Endodermal cell (in vitro differentiated cells): Measurements from ENCODE around the gene CMTM6. TPM values are rescaled to one million over a fixed set of nuclear protein-coding genes. Genes with fewer than 3 reads are reported as not detected.
"Not testable (repeated sequence)": the region's sequence is repeated elsewhere in the genome, so short reads cannot be mapped to it uniquely, and the experiment has no call there.

Experiments
- DNase-seq: peaks from one replicate; pipeline ENCODE4 v3.0.0-alpha.2; 2017
- H3K27ac ChIP-seq: 2 replicates; pipeline ENCODE4 v1.5.1; 2013; ENCODE audit warnings: mild to moderate bottlenecking, low read depth, low read length, moderate library complexity
- H3K27me3 ChIP-seq: 2 replicates; pipeline ENCODE4 v1.6.1; 2013; ENCODE audit warnings: mild to moderate bottlenecking, low read length, moderate library complexity; ENCODE audit not compliant: insufficient read depth, control insufficient read depth, poor library complexity, severe bottlenecking
- H3K36me3 ChIP-seq: 2 replicates; pipeline ENCODE4 v1.7.0; 2013; ENCODE audit warnings: mild to moderate bottlenecking, low read length, moderate library complexity; ENCODE audit not compliant: control insufficient read depth, insufficient read depth
- H3K4me1 ChIP-seq: one replicate; pipeline ENCODE4 v1.7.0; 2013; ENCODE audit warnings: low read length; ENCODE audit not compliant: control insufficient read depth, insufficient read depth
- H3K4me3 ChIP-seq: 2 replicates; pipeline ENCODE4 v1.5.1; 2013; ENCODE audit warnings: mild to moderate bottlenecking, low read length, moderate library complexity
- H3K9ac ChIP-seq: 2 replicates; pipeline ENCODE4 v1.6.1; 2013; ENCODE audit warnings: mild to moderate bottlenecking, low read length, moderate library complexity; ENCODE audit not compliant: poor library complexity, severe bottlenecking; ENCODE audit errors: extremely low read depth
- H3K9me3 ChIP-seq: 2 replicates; pipeline ENCODE4 v1.6.1; 2013; ENCODE audit warnings: mild to moderate bottlenecking, low read length, moderate library complexity; ENCODE audit not compliant: control insufficient read depth
- H3K27ac Mint-ChIP-seq: 2 replicates; pipeline ENCODE4 v1.8.0; 2020; ENCODE audit warnings: mixed read lengths
- H3K27me3 Mint-ChIP-seq: 2 replicates; pipeline ENCODE4 v1.8.0; 2021; ENCODE audit warnings: mild to moderate bottlenecking, mixed read lengths; ENCODE audit not compliant: insufficient read depth
- H3K36me3 Mint-ChIP-seq: 2 replicates; pipeline ENCODE4 v1.8.0; 2020; ENCODE audit warnings: low read depth, mixed read lengths
- H3K4me1 Mint-ChIP-seq: 2 replicates; pipeline ENCODE4 v1.8.0; 2020; ENCODE audit warnings: mixed read lengths
- H3K4me3 Mint-ChIP-seq: 2 replicates; pipeline ENCODE4 v1.8.0; 2020; ENCODE audit warnings: mild to moderate bottlenecking, moderate library complexity, mixed read lengths
- H3K9me3 Mint-ChIP-seq: 2 replicates; pipeline ENCODE4 v1.8.0; 2020; ENCODE audit warnings: mild to moderate bottlenecking, mixed read lengths
- WGBS, 2 experiments: methylation state at CpG; one replicate each; pipeline versions ENCODE4 v1.1.5 to v1.1.7; 2013; ENCODE audit warnings: missing lambda C conversion rate in 2 of 2, mixed read lengths in 1 of 2; ENCODE audit not compliant: insufficient coverage in 1 of 2, insufficient read length in 1 of 2; 5-methylcytosine and 5-hydroxymethylcytosine counted together
- total RNA-seq, 2 donors: library from RNA; stranded (reverse); fragmentation: NEBNext Ultra II Directional in 1 of 2; extraction: Animal tissue kit (Norgen Biotek cat#: 25700) in 1 of 2; gene quantifications; 2 replicates in 1 of 2; 3 replicates in 1 of 2; pipeline ENCODE4 v1.2.1, GENCODE V29; 2021
- TF ChIP-seq, protein P1 (sequence below): fragments of 200-600 bp; sonication (generic); conservative IDR thresholded peaks from 2 replicates; pipeline ENCODE4 v1.5.0; 2021; ENCODE audit warnings: antibody characterized with exemption, mild to moderate bottlenecking

The CMTM6 gene
- total RNA-seq, 2 donors from 2014 or later, result 58.3 to 62.4 TPM

GRCh38 chr3:32470362-32470761 lies 32.3 kb downstream of the CMTM6 start:
- Histone ChIP-seq H3K4me1 (peaks cover 3% of the 10 kb centered on the region), H3K27me3 (peaks cover 12% of the 10 kb centered on the region), H3K27ac (no peak overlapping the region), H3K36me3 (peaks cover 6% of the 10 kb centered on the region), H3K9me3 (no peaks in the 10 kb centered on the region), H3K9ac (no peak overlapping the region), H3K4me3 (no peak overlapping the region)
- TF ChIP-seq, protein P1, sequence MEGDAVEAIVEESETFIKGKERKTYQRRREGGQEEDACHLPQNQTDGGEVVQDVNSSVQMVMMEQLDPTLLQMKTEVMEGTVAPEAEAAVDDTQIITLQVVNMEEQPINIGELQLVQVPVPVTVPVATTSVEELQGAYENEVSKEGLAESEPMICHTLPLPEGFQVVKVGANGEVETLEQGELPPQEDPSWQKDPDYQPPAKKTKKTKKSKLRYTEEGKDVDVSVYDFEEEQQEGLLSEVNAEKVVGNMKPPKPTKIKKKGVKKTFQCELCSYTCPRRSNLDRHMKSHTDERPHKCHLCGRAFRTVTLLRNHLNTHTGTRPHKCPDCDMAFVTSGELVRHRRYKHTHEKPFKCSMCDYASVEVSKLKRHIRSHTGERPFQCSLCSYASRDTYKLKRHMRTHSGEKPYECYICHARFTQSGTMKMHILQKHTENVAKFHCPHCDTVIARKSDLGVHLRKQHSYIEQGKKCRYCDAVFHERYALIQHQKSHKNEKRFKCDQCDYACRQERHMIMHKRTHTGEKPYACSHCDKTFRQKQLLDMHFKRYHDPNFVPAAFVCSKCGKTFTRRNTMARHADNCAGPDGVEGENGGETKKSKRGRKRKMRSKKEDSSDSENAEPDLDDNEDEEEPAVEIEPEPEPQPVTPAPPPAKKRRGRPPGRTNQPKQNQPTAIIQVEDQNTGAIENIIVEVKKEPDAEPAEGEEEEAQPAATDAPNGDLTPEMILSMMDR, result no peak
- H3K36me3 Mint-ChIP-seq, result peaks cover 10% of the 10 kb centered on the region
- no peak for DNase-seq
- no peak overlapping the region for H3K4me3 Mint-ChIP-seq
- H3K4me1 Mint-ChIP-seq, result no peaks in the 10 kb centered on the region
- no peaks in the 10 kb centered on the region for H3K27me3 Mint-ChIP-seq
- WGBS, 2 experiments, result 84 to 94% methylated on average over 5 of the region's 5 CpGs
- H3K9me3 Mint-ChIP-seq, result no peaks in the 10 kb centered on the region
- no peak overlapping the region for H3K27ac Mint-ChIP-seq

DNA sequence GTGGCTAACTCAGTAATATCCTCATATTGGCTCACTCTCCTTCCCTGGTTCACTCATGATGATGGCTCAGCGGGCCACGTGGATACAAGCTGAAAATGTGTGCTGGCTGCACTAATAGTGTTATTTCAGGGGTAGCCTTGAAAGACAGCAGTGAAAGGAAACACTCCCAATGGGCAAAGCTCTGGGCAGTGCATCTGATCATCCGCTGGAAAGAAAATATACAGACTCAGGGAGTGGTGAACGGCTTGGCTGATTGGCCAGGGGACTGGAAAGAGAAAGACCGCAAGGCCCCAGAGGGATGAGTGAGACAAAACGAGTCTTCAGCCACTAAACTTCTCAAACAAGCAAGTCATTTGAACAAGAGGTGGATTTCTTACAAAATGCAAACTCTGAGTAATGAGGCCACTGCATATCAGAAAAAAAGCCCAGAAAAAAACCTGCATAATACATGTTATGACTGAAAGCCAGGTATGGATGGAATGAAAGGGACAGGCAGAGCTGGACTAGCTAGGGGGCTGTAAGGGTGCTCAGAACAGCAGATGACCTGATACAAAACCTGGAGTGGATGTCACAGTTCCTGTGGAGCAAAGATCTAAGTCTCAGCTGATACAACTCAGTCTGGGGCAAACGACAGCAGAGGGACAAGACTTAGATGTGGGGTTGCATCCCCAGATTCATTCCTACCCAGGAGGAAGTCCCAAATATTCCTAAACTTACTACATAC lies 33.3 kb downstream of the CMTM6 start:
- Histone ChIP-seq H3K4me3 (no peak overlapping the region), H3K36me3 (peaks cover 6% of the 10 kb centered on the region), H3K27me3 (peaks cover 23% of the 10 kb centered on the region), H3K9ac (no peak overlapping the region), H3K27ac (no peak overlapping the region), H3K4me1 (peaks cover 3% of the 10 kb centered on the region), H3K9me3 (no peaks in the 10 kb centered on the region)
- DNase-seq, result no peak
- no peaks in the 10 kb centered on the region for H3K27me3 Mint-ChIP-seq
- TF ChIP-seq, protein P1, result no peak
- no peak overlapping the region for H3K27ac Mint-ChIP-seq
- 90 to 100% methylated on average over 4 to 7 of the region's 7 CpGs for WGBS, 2 experiments
- no peaks in the 10 kb centered on the region for H3K9me3 Mint-ChIP-seq
- no peak overlapping the region for H3K4me3 Mint-ChIP-seq
- peaks cover 10% of the 10 kb centered on the region for H3K36me3 Mint-ChIP-seq
- H3K4me1 Mint-ChIP-seq, result no peaks in the 10 kb centered on the region

DNA sequence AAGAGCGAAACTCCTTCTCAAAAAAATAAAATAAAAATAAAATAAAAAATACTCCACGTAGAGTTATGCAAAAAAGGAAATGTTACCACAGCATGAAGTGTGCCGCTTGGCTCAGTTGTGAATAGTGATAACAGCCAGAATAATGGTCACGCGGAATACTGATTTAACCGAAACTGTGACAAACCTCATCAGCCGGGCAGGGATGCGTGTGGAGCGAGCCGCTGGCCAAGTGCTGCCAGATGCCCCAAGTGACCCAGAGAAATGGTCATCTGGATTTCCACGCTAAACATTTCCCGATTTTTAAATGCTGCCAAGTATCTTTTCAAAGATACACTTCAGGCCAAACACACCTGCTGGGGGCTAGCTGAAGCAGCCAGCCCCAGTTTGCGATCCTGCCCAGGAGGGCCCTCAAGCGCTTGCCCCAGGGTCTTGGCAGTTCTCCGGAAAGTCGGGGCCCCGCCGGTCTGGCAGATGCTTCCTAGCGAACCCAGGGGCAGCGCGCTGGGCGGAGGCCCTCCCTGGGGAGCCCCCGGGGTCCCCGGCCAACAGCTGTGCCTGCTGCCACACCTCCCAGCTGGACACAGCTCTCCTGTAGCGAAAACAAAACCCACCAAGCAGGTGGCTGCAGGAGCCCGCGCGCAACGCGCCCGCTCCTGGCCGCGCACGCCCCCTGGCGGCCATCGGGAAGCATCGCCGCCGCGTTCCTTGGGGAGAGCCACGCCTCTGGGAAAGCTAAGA lies 35.1 kb downstream of the CMTM6 start:
- H3K27me3 ChIP-seq, result peaks cover 37% of the 10 kb centered on the region
- no peaks in the 10 kb centered on the region for H3K27me3 Mint-ChIP-seq
- no peak overlapping the region for H3K4me3 ChIP-seq
- no peaks in the 10 kb centered on the region for H3K9me3 ChIP-seq
- H3K4me3 Mint-ChIP-seq, result no peak overlapping the region
- TF ChIP-seq, protein P1, result peak; percentile 99
- no peak overlapping the region for H3K9ac ChIP-seq
- H3K36me3 ChIP-seq, result peaks cover 6% of the 10 kb centered on the region
- H3K4me1 ChIP-seq, result peaks cover 3% of the 10 kb centered on the region
- H3K36me3 Mint-ChIP-seq, result peaks cover 6% of the 10 kb centered on the region
- no peaks in the 10 kb centered on the region for H3K9me3 Mint-ChIP-seq
- H3K27ac Mint-ChIP-seq, result no peak overlapping the region
- 40 to 51% methylated on average over 30 to 40 of the region's 41 CpGs for WGBS, 2 experiments
- H3K27ac ChIP-seq, result no peak overlapping the region
- DNase-seq, result peak; percentile 94
- no peaks in the 10 kb centered on the region for H3K4me1 Mint-ChIP-seq

DNA sequence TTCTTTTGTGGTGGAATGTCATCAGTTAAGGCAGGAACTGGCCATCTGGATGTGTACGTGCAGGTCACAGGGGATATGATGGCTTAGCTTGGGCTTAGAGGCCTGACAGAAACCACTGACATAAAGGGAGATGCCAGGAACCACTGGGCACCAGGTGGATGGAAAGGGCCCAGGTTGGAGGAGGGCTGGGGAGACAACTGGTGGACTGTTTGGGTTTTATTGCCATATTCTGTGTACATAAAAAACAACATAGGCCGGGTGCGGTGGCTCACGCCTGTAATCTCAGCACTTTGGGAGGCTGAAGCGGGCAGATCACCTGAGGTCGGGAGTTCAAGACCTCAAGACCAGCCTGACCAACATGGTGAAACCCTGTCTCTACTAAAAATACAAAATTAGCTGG lies 35.8 kb downstream of the CMTM6 start:
- H3K27me3 ChIP-seq, result peaks cover 41% of the 10 kb centered on the region
- WGBS, 2 experiments, result 88 to 93% methylated on average over 6 of the region's 6 CpGs
- not testable (repeated sequence) for H3K27ac Mint-ChIP-seq, H3K4me3 ChIP-seq, H3K27ac ChIP-seq, H3K27me3 Mint-ChIP-seq, H3K36me3 ChIP-seq, H3K9me3 Mint-ChIP-seq, H3K9ac ChIP-seq, H3K4me1 ChIP-seq, H3K4me1 Mint-ChIP-seq, H3K4me3 Mint-ChIP-seq, DNase-seq, H3K36me3 Mint-ChIP-seq, H3K9me3 ChIP-seq

- H3K4me3 Mint-ChIP-seq, H3K4me1 Mint-ChIP-seq, H3K27ac Mint-ChIP-seq: not testable (repeated sequence)
These were observed 37.9 kb downstream of the CMTM6 start for GRCh38 chr3:32464726-32465125.

More at GRCh38 chr3:32464726-32465125, 37.9 kb downstream of the CMTM6 start:
- H3K9me3 ChIP-seq, DNase-seq, H3K9ac ChIP-seq, H3K4me3 ChIP-seq, H3K27me3 Mint-ChIP-seq, H3K9me3 Mint-ChIP-seq, H3K4me1 ChIP-seq, H3K36me3 Mint-ChIP-seq, H3K36me3 ChIP-seq, H3K27ac ChIP-seq: not testable (repeated sequence)
- H3K27me3 ChIP-seq, result peaks cover 50% of the 10 kb centered on the region
- 90 to 100% methylated on average over 1 to 6 of the region's 7 CpGs for WGBS, 2 experiments
